Testis (tissue), 3 donors: Measurements from ENCODE around the gene JMJD7. TPM values are rescaled to one million over a fixed set of nuclear protein-coding genes. Genes with fewer than 3 reads are reported as not detected.

Source experiments
- DNase-seq: peaks from one replicate; pipeline ENCODE4 v3.0.0-alpha.2; 2019
- H3K27ac ChIP-seq, 2 donors: fragments of 200-600 bp; sonication (generic); one replicate each; pipeline ENCODE4 v1.5.1; 2019
- H3K27me3 ChIP-seq: fragments of 200-600 bp; sonication (generic); one replicate; pipeline ENCODE4 v1.5.1; 2019
- H3K36me3 ChIP-seq: fragments of 200-600 bp; sonication (generic); one replicate; pipeline ENCODE4 v1.5.1; 2017; ENCODE audit warnings: low read depth; ENCODE audit errors: missing control alignments
- H3K4me1 ChIP-seq: fragments of 200-600 bp; sonication (generic); one replicate; pipeline ENCODE4 v1.5.1; 2019
- H3K4me3 ChIP-seq, 2 donors: fragments of 200-600 bp; sonication (generic); one replicate each; pipeline ENCODE4 v1.5.1; 2017 to 2019
- H3K9me3 ChIP-seq: fragments of 200-600 bp; sonication (generic); one replicate; pipeline ENCODE4 v1.5.1; 2017
- CTCF ChIP-seq, 3 experiments: fragments of 450-650 bp in 2 of 3; fragments of 200-600 bp in 1 of 3; sonication (generic) in 1 of 3; IDR thresholded peaks; one replicate each; pipeline ENCODE4 v1.5.1; 2016 to 2019; ENCODE audit warnings: antibody characterized with exemption in 3 of 3, mild to moderate bottlenecking in 2 of 3, moderate library complexity in 1 of 3
- POLR2A ChIP-seq: fragments of 450-650 bp; IDR thresholded peaks from one replicate; pipeline ENCODE4 v1.6.1; 2017; ENCODE audit warnings: antibody characterized with exemption, mild to moderate bottlenecking, moderate library complexity
- WGBS, 2 donors: methylation state at CpG; one replicate each; pipeline ENCODE4 v1.1.5; 2018; 5-methylcytosine and 5-hydroxymethylcytosine counted together
- intact Hi-C: fragments of 100-400 bp; cut with DNase I; formaldehyde crosslinking; loops from one replicate; pipeline ENCODE4 v1.15.1; 2023; ENCODE audit warnings: low total_unique reads
- polyA plus RNA-seq: library from polyadenylated mRNA; stranded (reverse); fragments of 350-450 nt; fragmentation: Illumina TruSeq; extraction: RNeasy Lipid Tissue Mini Kit (QIAGEN cat#74804); gene quantifications from one replicate; pipeline ENCODE4 v1.2.3, GENCODE V29; 2014; ENCODE audit warnings: low read depth, low replicate concordance; ENCODE audit not compliant: insufficient read depth
- total RNA-seq, 2 donors: library from RNA; depleted of rRNA; stranded (reverse); fragments of >200 nt; gene quantifications; one replicate each; pipeline ENCODE4 v1.2.3, GENCODE V29; 2016

Gene JMJD7
- total and polyA plus RNA-seq, 3 donors from 2014 or later, result 10.5 to 21.6 (median 18.6) TPM

- Histone ChIP-seq H3K4me3 (no peak overlapping the region), H3K27me3 (no peaks in the 10 kb centered on the region), H3K4me1 (peaks cover 75% of the 10 kb centered on the region), H3K27ac (peak overlapping the region; percentile 6 to 69), H3K9me3 (no peaks in the 10 kb centered on the region), H3K36me3 (no peaks in the 10 kb centered on the region)
- WGBS, 2 donors, result 23 to 27% methylated on average over 1 of the region's 1 CpG
- no peak for DNase-seq
- TF ChIP-seq CTCF (IDR thresholded peaks at IDR 0.05) (no peak), POLR2A (no peak)
- intact Hi-C loops, result no loop called here
Observed at GRCh38 chr15:41780727-41781126, 47.2 kb upstream of the JMJD7 start.

GRCh38 chr15:41782371-41783282 is 45.3 kb upstream of the JMJD7 start:
- 73 to 76% methylated on average over 5 of the region's 5 CpGs for WGBS, 2 donors
- Histone ChIP-seq H3K27ac (peak overlapping the region in 1 of 2 donors; percentile 65), H3K36me3 (no peaks in the 10 kb centered on the region), H3K4me1 (peaks cover 64% of the 10 kb centered on the region), H3K9me3 (no peaks in the 10 kb centered on the region), H3K27me3 (no peaks in the 10 kb centered on the region), H3K4me3 (no peak overlapping the region)
- DNase-seq, result no peak
- intact Hi-C loops, result no loop called here
- TF ChIP-seq POLR2A (no peak), CTCF (IDR thresholded peaks at IDR 0.05) (no peak)

- no peak for DNase-seq
- no peak for TF ChIP-seq CTCF (IDR thresholded peaks at IDR 0.05)
- TF ChIP-seq POLR2A, result no peak
- Histone ChIP-seq H3K27ac (peak overlapping the region in 1 of 2 donors; percentile 65), H3K36me3 (no peaks in the 10 kb centered on the region), H3K9me3 (no peaks in the 10 kb centered on the region), H3K4me3 (no peak overlapping the region), H3K27me3 (no peaks in the 10 kb centered on the region), H3K4me1 (peaks cover 64% of the 10 kb centered on the region)
- 64 to 65% methylated on average over 1 of the region's 1 CpG for WGBS, 2 donors
- intact Hi-C loops, result no loop called here
Observed at GRCh38 chr15:41783296-41783695, 44.6 kb upstream of the JMJD7 start.

GRCh38 chr15:41788262-41788661 is 39.6 kb upstream of the JMJD7 start:
- WGBS, 2 donors, result 64 to 70% methylated on average over 3 of the region's 3 CpGs
- intact Hi-C loops, result no loop called here
- Histone ChIP-seq H3K27me3 (no peaks in the 10 kb centered on the region), H3K36me3 (no peaks in the 10 kb centered on the region), H3K4me3 (no peak overlapping the region), H3K27ac (peak overlapping the region in 1 of 2 donors; percentile 1), H3K9me3 (no peaks in the 10 kb centered on the region), H3K4me1 (peaks cover 68% of the 10 kb centered on the region)
- no peak for DNase-seq
- no peak for TF ChIP-seq CTCF (IDR thresholded peaks at IDR 0.05)
- TF ChIP-seq POLR2A, result no peak
